Endothelial cell of umbilical vein (primary cell): Measurements from ENCODE around the gene MRPS18B. TPM values are rescaled to one million over a fixed set of nuclear protein-coding genes. Genes with fewer than 3 reads are reported as not detected.

Experiments used
- BruUV-seq: library from RNA; stranded (reverse); fragments of 400-500 nt; replicated peaks from 2 replicates; lab custom pipeline; 2021; lab: Mats Ljungman, UMichigan
- CTCF ChIA-PET: fragments of 300-600, 350-600 bp; sonication (Branson Sonifier 250); formaldehyde crosslinking; loops from one replicate; lab custom pipeline; 2021; ENCODE audit warnings: antibody characterized with exemption, inconsistent platforms; lab: Charles Lee
- POLR2A ChIA-PET: fragments of 300-600, 350-600 bp; sonication (Branson Sonifier 250); formaldehyde crosslinking; loops from one replicate; lab custom pipeline; 2021; ENCODE audit warnings: antibody characterized with exemption, inconsistent platforms; lab: Charles Lee
- DNase-seq: peaks from one replicate; pipeline ENCODE4 v3.0.0-alpha.2; 2011; ENCODE audit warnings: low read depth, low spot score
- FAIRE-seq: peaks from 2 replicates; lab custom pipeline; 2011; peaks lifted over from hg19 to GRCh38; lab: Jason Lieb, UNC
- H2AFZ ChIP-seq: 2 replicates; pipeline ENCODE4 v1.6.0; 2012; ENCODE audit warnings: low read depth, low read length, control low read depth, inconsistent platforms
- H3K27ac ChIP-seq: 2 replicates; pipeline ENCODE4 v1.5.1; 2011; ENCODE audit warnings: low read depth, mild to moderate bottlenecking, control low read depth, low read length, moderate library complexity; ENCODE audit not compliant: insufficient read depth
- H3K27me3 ChIP-seq, 2 experiments: 2 replicates each; pipeline versions ENCODE4 v1.6.0 to v1.6.1; 2011; ENCODE audit warnings: low read length in 2 of 2, mixed read lengths in 1 of 2; ENCODE audit not compliant: control insufficient read depth in 2 of 2, insufficient read depth in 2 of 2
- H3K36me3 ChIP-seq, 2 experiments: 2 replicates in 1 of 2; 3 replicates in 1 of 2; pipeline ENCODE4 v1.5.1; 2011; ENCODE audit warnings: low read length in 2 of 2, mild to moderate bottlenecking in 1 of 2, moderate library complexity in 1 of 2; ENCODE audit not compliant: control insufficient read depth in 2 of 2, insufficient read depth in 2 of 2; ENCODE audit errors: extremely low read depth in 1 of 2
- H3K4me1 ChIP-seq: 3 replicates; pipeline ENCODE4 v1.5.1; 2011; ENCODE audit warnings: mild to moderate bottlenecking, low read length; ENCODE audit not compliant: control insufficient read depth, insufficient read depth; ENCODE audit errors: extremely low read depth
- H3K4me2 ChIP-seq: 2 replicates; pipeline ENCODE4 v1.6.1; 2011; ENCODE audit warnings: low read length, control low read depth, mixed read lengths; ENCODE audit not compliant: insufficient read depth
- H3K4me3 ChIP-seq, 3 experiments: fragments of 200-600 bp in 1 of 3; sonication (generic), shearing (Covaris generic) in 1 of 3; replicated peaks in 1 of 3; 2 replicates each; pipeline ENCODE4 v1.5.1; 2011 to 2016; ENCODE audit warnings: control low read depth in 3 of 3, low read length in 3 of 3, mild to moderate bottlenecking in 2 of 3, inconsistent platforms in 1 of 3, low read depth in 1 of 3, moderate library complexity in 1 of 3; ENCODE audit not compliant: insufficient read depth in 1 of 3
- H3K79me2 ChIP-seq: 2 replicates; pipeline ENCODE4 v1.6.0; 2012; ENCODE audit warnings: low read length, inconsistent platforms; ENCODE audit not compliant: control insufficient read depth, insufficient read depth
- H3K9ac ChIP-seq: replicated peaks from 2 replicates; pipeline ENCODE3; 2011; ENCODE audit warnings: low read length, control low read depth; ENCODE audit not compliant: insufficient read depth; ENCODE audit errors: extremely low read depth
- H3K9me1 ChIP-seq: replicated peaks from 3 replicates; pipeline ENCODE4 v1.6.0; 2011; ENCODE audit warnings: mild to moderate bottlenecking, low read length; ENCODE audit not compliant: control insufficient read depth, insufficient read depth; ENCODE audit errors: extremely low read depth
- H3K9me3 ChIP-seq: replicated peaks from 2 replicates; pipeline ENCODE4 v1.5.1; 2012; ENCODE audit warnings: low read length, inconsistent platforms; ENCODE audit not compliant: control insufficient read depth, insufficient read depth
- H4K20me1 ChIP-seq: replicated peaks from 2 replicates; pipeline ENCODE3; 2011; ENCODE audit warnings: mild to moderate bottlenecking, low read length; ENCODE audit not compliant: control insufficient read depth, insufficient read depth; ENCODE audit errors: extremely low read depth
- EZH2 ChIP-seq: IDR thresholded peaks from 2 replicates; pipeline ENCODE4 v1.6.1; 2012; ENCODE audit warnings: borderline replicate concordance, low read depth, mild to moderate bottlenecking, moderate library complexity, low read length, inconsistent platforms; ENCODE audit not compliant: severe bottlenecking
- FOS ChIP-seq: IDR thresholded peaks from 2 replicates; pipeline ENCODE4 v1.6.1; 2011; ENCODE audit warnings: mild to moderate bottlenecking, low read length, moderate library complexity, borderline replicate concordance; ENCODE audit not compliant: insufficient read depth
- GATA2 ChIP-seq: IDR thresholded peaks from 2 replicates; pipeline ENCODE4 v1.7.0; 2011; ENCODE audit warnings: low read depth, mild to moderate bottlenecking, moderate library complexity, mixed read lengths, low read length; ENCODE audit not compliant: insufficient read length, insufficient read depth
- JUN ChIP-seq: IDR thresholded peaks from 2 replicates; pipeline ENCODE4 v1.6.1; 2011; ENCODE audit warnings: borderline replicate concordance, low read depth; ENCODE audit not compliant: insufficient read length, insufficient read depth
- MYC ChIP-seq: IDR thresholded peaks from one replicate; pipeline ENCODE4 v1.6.1; 2011; ENCODE audit warnings: mild to moderate bottlenecking, low read depth, low read length
- POLR2A ChIP-seq: IDR thresholded peaks from 2 replicates; pipeline ENCODE4 v1.6.1; 2012; ENCODE audit warnings: low read depth, mild to moderate bottlenecking, control low read depth, low read length
- POLR2AphosphoS5 ChIP-seq: IDR thresholded peaks from 2 replicates; pipeline ENCODE4 v1.6.1; 2012; ENCODE audit warnings: low read depth, mild to moderate bottlenecking, control low read depth, low read length, moderate library complexity; ENCODE audit not compliant: insufficient read depth
- dilution Hi-C: fragments of 300-500 bp; cut with MboI; formaldehyde crosslinking; loops from one replicate; pipeline ENCODE4 v1.15.0; 2019; ENCODE audit warnings: low sequenced_read_pairs; ENCODE audit not compliant: extremely low pct_ligation_motif_present
- intact Hi-C: fragments of 100-400 bp; cut with micrococcal nuclease; formaldehyde crosslinking; loops from one replicate; pipeline ENCODE4 v1.10.0; 2022
- polyA plus RNA-seq, 4 experiments: library from polyadenylated mRNA; depleted of rRNA in 3 of 4; stranded (reverse) in 3 of 4; unstranded in 1 of 4; fragments of >200 nt; gene quantifications; 2 replicates each; pipeline versions ENCODE4 v1.2.1 to v1.2.3, GENCODE V29; 2011 to 2012; ENCODE audit warnings: missing spikeins in 1 of 4
- total RNA-seq: library from RNA; stranded (reverse); gene quantifications from 2 replicates; pipeline ENCODE4 v1.2.3, GENCODE V29; 2021
- TF ChIP-seq, protein P1 (sequence below), 2 donors: IDR thresholded peaks; 1 replicate in 1 of 2; 2 replicates in 1 of 2; pipeline ENCODE4 v1.5.1; 2011; ENCODE audit warnings: low read length in 2 of 2, mild to moderate bottlenecking in 2 of 2, moderate library complexity in 2 of 2, control low read depth in 1 of 2, inconsistent platforms in 1 of 2, low read depth in 1 of 2; ENCODE audit not compliant: insufficient read depth in 1 of 2; ENCODE audit errors: extremely low read depth in 1 of 2
- TF ChIP-seq, protein P2 (sequence below): IDR thresholded peaks from 2 replicates; pipeline ENCODE4 v1.6.1; 2011; ENCODE audit not compliant: insufficient read depth, insufficient read length

The MRPS18B gene
- total and polyA plus RNA-seq, 2 donors (not counting 3 experiments of a cell fraction or from before 2014, with no cell fraction given) = 32.6 to 49.1 TPM

DNA sequence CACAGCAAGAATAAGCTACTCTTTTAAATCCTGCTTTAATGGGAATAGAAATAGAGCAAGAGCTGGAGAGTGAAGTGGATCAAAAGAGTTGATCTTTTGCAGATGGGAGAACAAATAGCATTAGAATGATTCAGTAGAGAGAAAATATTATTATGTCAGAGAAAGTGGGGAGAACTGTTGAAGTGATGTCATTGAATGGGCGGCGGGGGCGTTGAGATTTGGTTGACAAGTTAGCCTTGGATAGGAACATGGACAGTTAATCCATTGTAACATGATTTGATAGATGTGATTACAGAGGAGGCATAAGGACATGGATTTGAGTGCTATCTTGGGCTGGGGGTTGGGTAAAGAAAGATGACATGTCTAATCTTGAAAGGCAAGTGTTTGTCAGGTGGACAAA lies 18.2 kb downstream of the MRPS18B start:
- no peak for DNase-seq
- Histone ChIP-seq H3K79me2 (no peaks in the 10 kb centered on the region), H3K9me1 (no peaks in the 10 kb centered on the region), H3K36me3 (peaks cover 0 to 11% of the 10 kb centered on the region in 2 experiments), H3K9ac (no peak overlapping the region), H4K20me1 (no peaks in the 10 kb centered on the region), H3K27me3 (no peaks in the 10 kb centered on the region), H3K4me3 (no peak overlapping the region), H2AFZ (no peak overlapping the region), H3K4me1 (no peaks in the 10 kb centered on the region), H3K9me3 (no peaks in the 10 kb centered on the region), H3K27ac (no peak overlapping the region), H3K4me2 (no peak overlapping the region)
- POLR2A ChIA-PET = no interaction called here
- CTCF ChIA-PET = no interaction called here
- dilution Hi-C loops = no loop called here
- BruUV-seq = no TSS peak
- intact Hi-C loops = no loop called here
- TF ChIP-seq FOS = no peak
- no peak for TF ChIP-seq JUN
- TF ChIP-seq, protein P1, sequence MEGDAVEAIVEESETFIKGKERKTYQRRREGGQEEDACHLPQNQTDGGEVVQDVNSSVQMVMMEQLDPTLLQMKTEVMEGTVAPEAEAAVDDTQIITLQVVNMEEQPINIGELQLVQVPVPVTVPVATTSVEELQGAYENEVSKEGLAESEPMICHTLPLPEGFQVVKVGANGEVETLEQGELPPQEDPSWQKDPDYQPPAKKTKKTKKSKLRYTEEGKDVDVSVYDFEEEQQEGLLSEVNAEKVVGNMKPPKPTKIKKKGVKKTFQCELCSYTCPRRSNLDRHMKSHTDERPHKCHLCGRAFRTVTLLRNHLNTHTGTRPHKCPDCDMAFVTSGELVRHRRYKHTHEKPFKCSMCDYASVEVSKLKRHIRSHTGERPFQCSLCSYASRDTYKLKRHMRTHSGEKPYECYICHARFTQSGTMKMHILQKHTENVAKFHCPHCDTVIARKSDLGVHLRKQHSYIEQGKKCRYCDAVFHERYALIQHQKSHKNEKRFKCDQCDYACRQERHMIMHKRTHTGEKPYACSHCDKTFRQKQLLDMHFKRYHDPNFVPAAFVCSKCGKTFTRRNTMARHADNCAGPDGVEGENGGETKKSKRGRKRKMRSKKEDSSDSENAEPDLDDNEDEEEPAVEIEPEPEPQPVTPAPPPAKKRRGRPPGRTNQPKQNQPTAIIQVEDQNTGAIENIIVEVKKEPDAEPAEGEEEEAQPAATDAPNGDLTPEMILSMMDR (IDR thresholded peaks at IDR 0.05; ENCODE audit: extremely low read depth in 1 of 2, insufficient read depth in 1 of 2, low read depth in 1 of 2, low read length in 2 of 2) = no peak
- no peak for TF ChIP-seq POLR2AphosphoS5
- no peak for TF ChIP-seq MYC
- TF ChIP-seq POLR2A = no peak
- TF ChIP-seq, protein P2, sequence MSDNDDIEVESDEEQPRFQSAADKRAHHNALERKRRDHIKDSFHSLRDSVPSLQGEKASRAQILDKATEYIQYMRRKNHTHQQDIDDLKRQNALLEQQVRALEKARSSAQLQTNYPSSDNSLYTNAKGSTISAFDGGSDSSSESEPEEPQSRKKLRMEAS = no peak
- TF ChIP-seq GATA2 = no peak
- TF ChIP-seq EZH2 = no peak
- no peak for FAIRE-seq
